ENCODE measurements around the gene GALNT3.
A peak's percentile ranks its signal among the peaks of the same experiment; 100 is the strongest.

Gene GALNT3

GRCh38 chr2:165796819-165797530 lies 2.9 kb upstream of the GALNT3 start:
- no peak for DNase-seq (ENCODE audit: low read depth in 2 of 3, low spot score in 1 of 3)

- DNase-seq (ENCODE audit: low read depth in 2 of 3, low spot score in 1 of 3) = no peak
These were observed 2.1 kb upstream of the GALNT3 start for GRCh38 chr2:165796129-165796528.

GRCh38 chr2:165795011-165795410 lies 964 bp upstream of the GALNT3 start:
- no peak for DNase-seq (ENCODE audit: low read depth in 2 of 3, low spot score in 1 of 3)

GRCh38 chr2:165794536-165794928 lies 485 bp upstream of the GALNT3 start:
- DNase-seq (ENCODE audit: low read depth in 2 of 3, low spot score in 1 of 3) = peak; percentile 47 to 50 (median 50)

GRCh38 chr2:165793161-165793778 lies 777 bp downstream of the GALNT3 start:
- DNase-seq (ENCODE audit: low read depth in 2 of 3, low spot score in 1 of 3) = no peak

GRCh38 chr2:165792104-165792454 lies 2.0 kb downstream of the GALNT3 start:
- no peak for DNase-seq (ENCODE audit: low read depth in 2 of 3, low spot score in 1 of 3)

GRCh38 chr2:165791421-165792103 lies 2.5 kb downstream of the GALNT3 start:
- no peak for DNase-seq (ENCODE audit: low read depth in 2 of 3, low spot score in 1 of 3)

GRCh38 chr2:165790466-165790865 lies 3.6 kb downstream of the GALNT3 start:
- DNase-seq (ENCODE audit: low read depth in 2 of 3, low spot score in 1 of 3) = no peak

- DNase-seq (ENCODE audit: low read depth in 2 of 3, low spot score in 1 of 3) = no peak
These were observed 6.7 kb downstream of the GALNT3 start for GRCh38 chr2:165787334-165787733.

- DNase-seq (ENCODE audit: low read depth in 2 of 3, low spot score in 1 of 3) = no peak
These were observed 14.3 kb downstream of the GALNT3 start for GRCh38 chr2:165779706-165780105.

- DNase-seq (ENCODE audit: low read depth in 2 of 3, low spot score in 1 of 3) = no peak
These were observed 15.2 kb downstream of the GALNT3 start for GRCh38 chr2:165778653-165779451.

- DNase-seq (ENCODE audit: low read depth in 2 of 3, low spot score in 1 of 3) = no peak
These were observed 15.9 kb downstream of the GALNT3 start for GRCh38 chr2:165778187-165778556.

- DNase-seq (ENCODE audit: low read depth in 2 of 3, low spot score in 1 of 3) = no peak
These were observed 16.4 kb downstream of the GALNT3 start for GRCh38 chr2:165777522-165778186.

- no peak for DNase-seq (ENCODE audit: low read depth in 2 of 3, low spot score in 1 of 3)
These were observed 17.3 kb downstream of the GALNT3 start for GRCh38 chr2:165776796-165777195.

- no peak for DNase-seq (ENCODE audit: low read depth in 2 of 3, low spot score in 1 of 3)
These were observed 18.0 kb downstream of the GALNT3 start for GRCh38 chr2:165776013-165776412.

- no peak for DNase-seq (ENCODE audit: low read depth in 2 of 3, low spot score in 1 of 3)
These were observed 20.4 kb downstream of the GALNT3 start for GRCh38 chr2:165773684-165774083.

- no peak for DNase-seq (ENCODE audit: low read depth in 2 of 3, low spot score in 1 of 3)
These were observed 21.9 kb downstream of the GALNT3 start for GRCh38 chr2:165772183-165772582.

- no peak for DNase-seq (ENCODE audit: low read depth in 2 of 3, low spot score in 1 of 3)
These were observed 27.6 kb downstream of the GALNT3 start for GRCh38 chr2:165766326-165766927.

GRCh38 chr2:165762723-165763122 lies 31.3 kb downstream of the GALNT3 start:
- DNase-seq (ENCODE audit: low read depth in 2 of 3, low spot score in 1 of 3) = no peak

GRCh38 chr2:165757906-165758675 lies 36.0 kb downstream of the GALNT3 start:
- DNase-seq (ENCODE audit: low read depth in 2 of 3, low spot score in 1 of 3) = no peak

Data from stimulated activated CD4-positive, alpha-beta T cell treated with anti-CD3 and anti-CD28 coated beads, Interleukin-12 subunit alpha, Interleukin-12 subunit beta, amount 100 ng/mL, for 48 hours (primary cell).